K562 (cell line): ENCODE results near the gene ZNF335. TPM values are rescaled to one million over a fixed set of nuclear protein-coding genes. Genes with fewer than 3 reads are reported as not detected.
A peak's percentile ranks its signal among the peaks of the same experiment; 100 is the strongest.

Experiments used
- ELK3 ChIP-seq: fragments of 450-650 bp; formaldehyde crosslinking; IDR thresholded peaks from 2 replicates; pipeline ENCODE4 v1.4.0; 2020; ENCODE audit warnings: mild to moderate bottlenecking
- HBP1 ChIP-seq: fragments of 450-650 bp; formaldehyde crosslinking; IDR thresholded peaks from 2 replicates; pipeline ENCODE4 v1.4.0; 2022; ENCODE audit warnings: missing genetic modification characterization
- HDAC2 ChIP-seq: fragments of 450-650 bp; IDR thresholded peaks from 2 replicates; pipeline ENCODE4 v1.6.1; 2016; ENCODE audit warnings: mild to moderate bottlenecking
- ILK ChIP-seq: fragments of 450-650 bp; IDR thresholded peaks from 2 replicates; pipeline ENCODE4 v1.6.1; 2016; ENCODE audit warnings: missing genetic modification characterization, low read depth, mild to moderate bottlenecking, missing compliant biosample characterization, moderate library complexity, borderline replicate concordance
- KDM4B ChIP-seq, 2 experiments: fragments of 450-650 bp in 1 of 2; sonication (generic) in 1 of 2; IDR thresholded peaks; 2 replicates each; pipeline ENCODE4 v1.6.1; 2016 to 2017; ENCODE audit warnings: borderline replicate concordance in 2 of 2, antibody characterized with exemption in 1 of 2, low read depth in 1 of 2, mild to moderate bottlenecking in 1 of 2
- PHF20 ChIP-seq: fragments of 450-650 bp; IDR thresholded peaks from 2 replicates; pipeline ENCODE4 v1.6.1; 2018; ENCODE audit not compliant: partially characterized antibody
- SETDB1 ChIP-seq: IDR thresholded peaks from one replicate; pipeline ENCODE4 v1.6.1; 2012; ENCODE audit warnings: low read length, control low read depth, inconsistent platforms
- TGIF2 ChIP-seq: sonication (generic); formaldehyde crosslinking; IDR thresholded peaks from 2 replicates; pipeline ENCODE4 v1.8.1; 2022; ENCODE audit warnings: mild to moderate bottlenecking, missing genetic modification reagents, moderate library complexity
- ZFX ChIP-seq: sonication (generic); formaldehyde crosslinking; IDR thresholded peaks from 2 replicates; pipeline ENCODE4 v1.8.0; 2022; ENCODE audit warnings: mild to moderate bottlenecking, missing genetic modification reagents, moderate library complexity
- ZKSCAN1 ChIP-seq: fragments of 150-350 bp; IDR thresholded peaks from 2 replicates; pipeline ENCODE4 v1.6.1; 2016; ENCODE audit warnings: low read depth, low read length
- ZNF318 ChIP-seq, 2 experiments: fragments of 450-650 bp; IDR thresholded peaks; 2 replicates each; pipeline ENCODE4 v1.6.1; 2016; ENCODE audit warnings: mild to moderate bottlenecking in 2 of 2, borderline replicate concordance in 1 of 2, low read depth in 1 of 2, moderate library complexity in 1 of 2
- ZNF639 ChIP-seq, 2 experiments: fragments of 200-800 bp in 1 of 2; sonication (Bioruptor generic) in 1 of 2; sonication (generic) in 1 of 2; formaldehyde crosslinking in 1 of 2; IDR thresholded peaks in 1 of 2; conservative IDR thresholded peaks in 1 of 2; 2 replicates each; pipeline versions ENCODE4 v1.5.0 to v1.6.1; 2016 to 2020; ENCODE audit warnings: missing compliant biosample characterization in 1 of 2, missing genetic modification characterization in 1 of 2, missing genetic modification reagents in 1 of 2
- polyA plus RNA-seq, 8 experiments: library from polyadenylated mRNA; depleted of rRNA in 4 of 8; stranded (reverse) in 5 of 8; unstranded in 3 of 8; fragments of >200 nt; fragmentation: Nextera tagmentation in 2 of 8; fragmentation: Illumina TruSeq in 1 of 8; extraction: Ambion mirVana in 2 of 8; extraction: Trizol in 1 of 8; gene quantifications; 2 replicates each; pipeline versions ENCODE4 v1.2.1 to v1.2.3, GENCODE V29; 2011 to 2014; ENCODE audit warnings: inconsistent platforms in 1 of 8, missing spikeins in 1 of 8
- total RNA-seq, 7 experiments: library from RNA; depleted of rRNA in 6 of 7; stranded (reverse); fragments of >200 nt in 6 of 7; fragmentation: Illumina TruSeq in 2 of 7; extraction: Trizol in 2 of 7; gene quantifications; 2 replicates each; pipeline versions ENCODE4 v1.2.1 to v1.2.3, GENCODE V29; 2011 to 2021; ENCODE audit warnings: low replicate concordance in 1 of 7

Gene ZNF335
- total and polyA plus RNA-seq, 9 of the 15 experiments (the other 6 are each of a cell fraction or from before 2014, with no cell fraction given) = 0.39 to 16.0 (median 7.6) TPM

- TF ChIP-seq ZNF639 (CRISPR knock-in tag; conservative IDR thresholded peaks at IDR 0.05 in 1 of 2, IDR thresholded peaks at IDR 0.05 in 1 of 2) (peak in 1 of 2 experiments; percentile 90; a peak in 2 of 4 replicates), HDAC2 (peak; percentile 98; the same call in 1 of the 2 replicates), PHF20 (peak; percentile 33), ZFX (CRISPR knock-in tag) (peak; percentile 88), ZNF318 (IDR thresholded peaks at IDR 0.05; ENCODE audit: borderline replicate concordance in 1 of 2, low read depth in 1 of 2) (no peak), ILK (tag) (no peak), ZKSCAN1 (no peak), TGIF2 (CRISPR knock-in tag) (0 out of 2 replicates have a peak, but pooled peaks have one; percentile 73), ELK3 (CRISPR knock-in tag) (no peak), SETDB1 (no peak), KDM4B (IDR thresholded peaks at IDR 0.05; ENCODE audit: borderline replicate concordance in 2 of 2, low read depth in 1 of 2) (peak in 1 of 2 experiments; percentile 71; a peak in 2 of 4 replicates), HBP1 (peak; percentile 61; the same call in 1 of the 2 replicates)
Measured at GRCh38 chr20:45934586-45935415, 37.2 kb downstream of the ZNF335 start, which contains the start of gene PCIF1 (continued).
